Kidney (tissue), 14 donors: Measurements from ENCODE around the gene TMEM169. TPM values are rescaled to one million over a fixed set of nuclear protein-coding genes. Genes with fewer than 3 reads are reported as not detected.
A peak's percentile ranks its signal among the peaks of the same experiment; 100 is the strongest.

Source experiments
- DNase-seq, 5 donors: peaks; one replicate each; pipeline ENCODE4 v3.0.0-alpha.2; 2013 to 2020
- FAIRE-seq: peaks from 2 replicates; lab custom pipeline; 2012; peaks lifted over from hg19 to GRCh38; lab: Jason Lieb, UNC
- H3K27ac ChIP-seq, 2 donors: one replicate each; pipeline ENCODE4 v1.7.0; 2013; ENCODE audit warnings: low read depth in 2 of 2, low read length in 2 of 2, inconsistent platforms in 1 of 2
- H3K27me3 ChIP-seq: one replicate; pipeline ENCODE4 v1.7.1; 2013; ENCODE audit warnings: low read length, inconsistent platforms; ENCODE audit not compliant: control insufficient read depth, insufficient read depth
- H3K36me3 ChIP-seq, 3 donors: one replicate each; pipeline versions ENCODE4 v1.7.0 to v1.7.1; 2013; ENCODE audit warnings: low read length in 3 of 3, control low read depth in 1 of 3, inconsistent platforms in 1 of 3; ENCODE audit not compliant: insufficient read depth in 3 of 3, control insufficient read depth in 2 of 3
- H3K4me1 ChIP-seq, 3 donors: one replicate each; pipeline versions ENCODE4 v1.7.0 to v1.7.1; 2013; ENCODE audit warnings: low read length in 3 of 3, inconsistent platforms in 1 of 3, low read depth in 1 of 3; ENCODE audit not compliant: control insufficient read depth in 2 of 3, insufficient read depth in 2 of 3
- H3K4me3 ChIP-seq, 3 donors: one replicate each; pipeline versions ENCODE4 v1.7.0 to v1.8.1; 2013; ENCODE audit warnings: low read length in 3 of 3, control low read depth in 1 of 3, inconsistent platforms in 1 of 3
- H3K9ac ChIP-seq, 3 donors: one replicate each; pipeline versions ENCODE4 v1.7.0 to v1.7.1; 2013; ENCODE audit warnings: low read length in 3 of 3, control low read depth in 1 of 3, inconsistent platforms in 1 of 3
- H3K9me3 ChIP-seq, 3 donors: one replicate each; pipeline versions ENCODE4 v1.7.0 to v1.7.1; 2013; ENCODE audit warnings: low read length in 3 of 3, control low read depth in 1 of 3, inconsistent platforms in 1 of 3; ENCODE audit not compliant: control insufficient read depth in 2 of 3, insufficient read depth in 1 of 3
- intact Hi-C: fragments of 100-400 bp; cut with DNase I; formaldehyde crosslinking; loops from one replicate; pipeline ENCODE4 v1.11.1; 2022
- polyA plus RNA-seq: library from polyadenylated mRNA; stranded (reverse); fragments of 350-450 nt; fragmentation: Illumina TruSeq; extraction: RNeasy Lipid Tissue Mini Kit (QIAGEN cat#74804); gene quantifications from one replicate; pipeline ENCODE4 v1.2.3, GENCODE V29; 2014; ENCODE audit warnings: low read depth, low replicate concordance; ENCODE audit not compliant: insufficient read depth
- total RNA-seq: library from RNA; stranded (reverse); fragmentation: NEBNext Ultra II Directional; extraction: Animal tissue kit (Norgen Biotek cat#: 25700); gene quantifications from one replicate; pipeline ENCODE4 v1.2.1, GENCODE V29; 2021
- TF ChIP-seq, protein P1 (sequence below): IDR thresholded peaks from 3 replicates; pipeline ENCODE4 v1.5.1; 2012; ENCODE audit warnings: mild to moderate bottlenecking, moderate library complexity, borderline replicate concordance; ENCODE audit not compliant: insufficient read depth; ENCODE audit errors: extremely low read depth
- donor health status: control.
- donor health status: control.
- donor health status: control.
- donor health status: control.
- donor health status: control.
- donor health status: DM: yes; HTN: yes; CAD: no.
- donor health status: Normal renal cell carcinoma (clear cell type).

TMEM169 gene
- total and polyA plus RNA-seq, 2 donors from 2014 or later, result 1.6 to 4.6 TPM

DNA sequence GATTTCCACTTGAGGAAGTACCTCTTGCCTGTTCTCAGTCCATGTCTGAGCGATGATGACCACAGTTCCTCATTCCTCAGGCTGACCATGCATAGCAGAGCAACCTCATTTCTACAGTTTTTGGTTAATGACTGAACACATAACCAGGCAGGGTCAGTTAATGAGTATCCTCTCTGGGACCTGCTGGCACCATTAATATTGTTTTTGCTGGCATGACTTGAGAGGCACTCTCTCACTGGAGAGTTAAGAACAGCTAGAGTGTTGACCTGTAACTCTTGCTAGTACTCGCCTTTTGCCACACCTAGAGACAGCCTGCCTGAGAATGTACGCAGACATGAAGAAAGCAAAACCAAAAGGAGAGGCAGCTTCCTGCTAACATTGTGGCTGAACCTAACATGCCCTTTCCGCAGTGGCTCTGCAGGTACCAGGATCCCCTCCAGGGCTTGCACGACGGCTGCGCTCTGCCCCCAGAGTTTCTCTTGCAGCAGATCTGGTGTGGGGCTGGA, 24.0 kb upstream of the TMEM169 start:
- TF ChIP-seq, protein P1, sequence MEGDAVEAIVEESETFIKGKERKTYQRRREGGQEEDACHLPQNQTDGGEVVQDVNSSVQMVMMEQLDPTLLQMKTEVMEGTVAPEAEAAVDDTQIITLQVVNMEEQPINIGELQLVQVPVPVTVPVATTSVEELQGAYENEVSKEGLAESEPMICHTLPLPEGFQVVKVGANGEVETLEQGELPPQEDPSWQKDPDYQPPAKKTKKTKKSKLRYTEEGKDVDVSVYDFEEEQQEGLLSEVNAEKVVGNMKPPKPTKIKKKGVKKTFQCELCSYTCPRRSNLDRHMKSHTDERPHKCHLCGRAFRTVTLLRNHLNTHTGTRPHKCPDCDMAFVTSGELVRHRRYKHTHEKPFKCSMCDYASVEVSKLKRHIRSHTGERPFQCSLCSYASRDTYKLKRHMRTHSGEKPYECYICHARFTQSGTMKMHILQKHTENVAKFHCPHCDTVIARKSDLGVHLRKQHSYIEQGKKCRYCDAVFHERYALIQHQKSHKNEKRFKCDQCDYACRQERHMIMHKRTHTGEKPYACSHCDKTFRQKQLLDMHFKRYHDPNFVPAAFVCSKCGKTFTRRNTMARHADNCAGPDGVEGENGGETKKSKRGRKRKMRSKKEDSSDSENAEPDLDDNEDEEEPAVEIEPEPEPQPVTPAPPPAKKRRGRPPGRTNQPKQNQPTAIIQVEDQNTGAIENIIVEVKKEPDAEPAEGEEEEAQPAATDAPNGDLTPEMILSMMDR, result no peak
- DNase-seq, result peak; percentile 60 to 92 (median 86)
- Histone ChIP-seq H3K4me1 (peaks cover 9 to 14% (median 13%) of the 10 kb centered on the region in 3 donors), H3K27me3 (no peaks in the 10 kb centered on the region), H3K27ac (peak overlapping the region; percentile 1 to 71), H3K9ac (peak overlapping the region in 2 of 3 donors; percentile 1 to 37), H3K4me3 (peak overlapping the region; percentile 22 to 49 (median 40)), H3K9me3 (no peaks in the 10 kb centered on the region), H3K36me3 (peaks cover 0 to 3% (median 0%) of the 10 kb centered on the region in 3 donors)
- peak; percentile 97 for FAIRE-seq
- intact Hi-C loops, result no loop called here

DNA sequence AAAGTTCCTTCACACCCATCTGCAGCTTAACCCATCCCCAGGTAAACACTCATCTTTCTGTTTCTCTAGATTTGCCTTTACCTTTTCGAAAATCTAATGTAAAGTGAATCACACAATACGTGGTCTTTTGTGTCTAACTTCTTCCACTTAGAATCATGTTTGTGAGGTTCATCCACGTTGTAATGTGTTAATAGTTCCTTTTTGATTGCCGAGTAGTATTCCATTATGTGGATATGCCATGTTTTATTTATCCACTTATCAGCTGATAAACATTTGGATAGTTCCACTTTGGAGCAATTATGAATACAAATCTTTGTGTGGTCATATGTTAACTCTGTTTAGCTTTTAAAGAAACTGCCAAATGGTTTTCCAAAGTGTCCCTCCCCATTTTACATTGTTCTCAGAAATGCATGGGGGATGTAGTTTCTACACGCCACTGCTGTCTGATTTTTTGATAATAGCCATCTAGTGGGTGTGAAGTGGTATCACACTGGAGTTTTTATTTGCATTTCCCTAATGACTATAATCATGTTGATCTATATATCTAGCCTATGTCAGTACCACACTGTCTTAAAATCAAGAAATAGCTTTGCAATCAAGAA, 22.4 kb upstream of the TMEM169 start:
- Histone ChIP-seq H3K4me1 (peaks cover 9 to 14% (median 13%) of the 10 kb centered on the region in 3 donors), H3K9ac (no peak overlapping the region), H3K4me3 (no peak overlapping the region), H3K9me3 (no peaks in the 10 kb centered on the region), H3K27ac (no peak overlapping the region), H3K36me3 (peaks cover 0 to 12% (median 2%) of the 10 kb centered on the region in 3 donors), H3K27me3 (no peaks in the 10 kb centered on the region)
- intact Hi-C loops, result no loop called here
- DNase-seq, result no peak
- TF ChIP-seq, protein P1, result no peak
- no peak for FAIRE-seq

DNA sequence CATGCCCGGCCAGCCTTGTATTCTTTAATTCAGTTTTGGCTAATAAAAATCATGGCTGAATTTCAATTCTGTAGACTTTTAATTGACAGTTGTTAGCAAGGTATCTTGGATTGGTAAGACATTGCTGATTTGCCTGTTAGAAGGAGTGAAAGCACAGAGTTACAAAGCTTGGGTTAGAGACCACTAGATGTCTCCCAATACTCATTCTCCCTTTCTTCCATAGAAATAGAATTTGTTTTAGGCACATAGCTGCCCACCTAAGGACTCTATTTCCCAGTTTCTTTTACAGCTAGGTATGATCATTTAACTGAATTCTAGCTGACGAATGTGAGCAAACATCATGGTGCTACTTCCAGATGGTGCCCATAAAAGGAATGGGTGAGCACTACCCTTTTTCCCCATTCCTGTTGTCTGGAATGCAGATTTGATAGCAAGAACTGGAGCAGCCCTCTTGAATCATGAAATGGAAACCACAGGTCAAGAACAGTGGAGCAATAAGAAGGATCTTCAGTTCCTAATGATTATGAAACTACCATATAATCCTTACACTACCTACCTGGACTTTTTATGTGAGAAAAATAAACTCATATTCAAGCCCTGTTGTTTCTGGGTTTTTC, 17.6 kb upstream of the TMEM169 start:
- Histone ChIP-seq H3K9me3 (no peaks in the 10 kb centered on the region), H3K27ac (no peak overlapping the region), H3K4me3 (no peak overlapping the region), H3K9ac (no peak overlapping the region), H3K27me3 (no peaks in the 10 kb centered on the region), H3K36me3 (peaks cover 0 to 25% (median 12%) of the 10 kb centered on the region in 3 donors), H3K4me1 (no peaks in the 10 kb centered on the region)
- intact Hi-C loops, result no loop called here
- TF ChIP-seq, protein P1, result peak; percentile 14
- no peak for FAIRE-seq
- no peak for DNase-seq
